ENCODE measurements around the gene HDAC4. TPM values are rescaled to one million over a fixed set of nuclear protein-coding genes. Genes with fewer than 3 reads are reported as not detected.

The HDAC4 gene
- total RNA-seq, 1 experiment from 2014 or later: 47.6 TPM

- no peak for ATAC-seq
- Histone ChIP-seq H3K4me3 (replicated peaks in 1 of 2; ENCODE audit: low read depth in 1 of 2, low read length in 2 of 2) (no peak overlapping the region), H3K36me3 (ENCODE audit: control insufficient read depth in 1 of 2, insufficient read depth in 2 of 2, low read length in 2 of 2) (no peaks in the 10 kb centered on the region), H3K4me2 (ENCODE audit: low read length) (no peak overlapping the region), H3K9me2 (ENCODE audit: insufficient read depth) (no peaks in the 10 kb centered on the region), H3K27me3 (ENCODE audit: insufficient read depth, low read length) (no peaks in the 10 kb centered on the region), H2AFZ (ENCODE audit: low read depth, low read length, poor library complexity, severe bottlenecking) (no peak overlapping the region), H3K9me3 (ENCODE audit: control insufficient read depth in 1 of 2, insufficient read depth in 1 of 2, low read depth in 1 of 2, low read length in 2 of 2) (no peaks in the 10 kb centered on the region), H3K9ac (ENCODE audit: low read length) (no peak overlapping the region), H3K4me1 (ENCODE audit: control insufficient read depth in 1 of 2, insufficient read depth in 2 of 2, low read length in 2 of 2) (no peaks in the 10 kb centered on the region), H4K20me1 (ENCODE audit: insufficient read depth) (no peaks in the 10 kb centered on the region), H3K79me2 (ENCODE audit: insufficient read depth, low read length) (peaks cover 3% of the 10 kb centered on the region; the same call in 1 of the 2 replicates), H3K27ac (ENCODE audit: low read depth, low read length) (no peak overlapping the region)
- no peak for DNase-seq (ENCODE audit: low read depth, low spot score)
- POLR2A ChIA-PET: no interaction called here
- intact Hi-C loops (cut with micrococcal nuclease): no loop called here
- CTCF ChIA-PET: no interaction called here
- RAD21 ChIA-PET (ENCODE audit: low non-redundant PET in 1 of 2, low total read pairs in 2 of 2, uncharacterized antibody in 2 of 2, unreplicated experiment in 2 of 2): no interaction called here
- BruUV-seq (replicated peaks): no TSS peak
- TF ChIP-seq RAD21 (IDR thresholded peaks at IDR 0.05; ENCODE audit: low read depth): no peak
- TF ChIP-seq POLR2AphosphoS5 (IDR thresholded peaks at IDR 0.05; ENCODE audit: low read depth, low read length): no peak
- TF ChIP-seq ATF3 (IDR thresholded peaks at IDR 0.05): no peak
- no peak for TF ChIP-seq ELF1 (IDR thresholded peaks at IDR 0.05; ENCODE audit: borderline replicate concordance, low read depth)
- TF ChIP-seq FOSL1 (IDR thresholded peaks at IDR 0.05; ENCODE audit: low read depth): no peak
- TF ChIP-seq TCF7L2 (IDR thresholded peaks at IDR 0.05; ENCODE audit: borderline replicate concordance, extremely low read depth, insufficient read depth, insufficient read length): no peak
- TF ChIP-seq EZH2 (IDR thresholded peaks at IDR 0.05): no peak
- TF ChIP-seq CTCF (IDR thresholded peaks at IDR 0.05 in 2 of 3, conservative IDR thresholded peaks at IDR 0.05 in 1 of 3; ENCODE audit: borderline replicate concordance in 1 of 3, insufficient read depth in 1 of 3, low read depth in 2 of 3, low read length in 2 of 3): no peak
- no peak for TF ChIP-seq CEBPB (IDR thresholded peaks at IDR 0.05; ENCODE audit: low read depth)
- TF ChIP-seq EZH2phosphoT487 (IDR thresholded peaks at IDR 0.05; ENCODE audit: borderline replicate concordance): no peak
- TF ChIP-seq EGR1 (IDR thresholded peaks at IDR 0.05; ENCODE audit: low read depth): no peak
- TF ChIP-seq POLR2A (IDR thresholded peaks at IDR 0.05; ENCODE audit: borderline replicate concordance, extremely low read depth, insufficient read depth, insufficient read length): no peak
Measured at GRCh38 chr2:239360421-239361310, 40.2 kb downstream of the HDAC4 start.
